WTC11 (cell line): ENCODE data around the gene TTLL10. TPM values are rescaled to one million over a fixed set of nuclear protein-coding genes. Genes with fewer than 3 reads are reported as not detected.

Source experiments
- ATAC-seq: fragments of 200-7000 bp; cut with Tn5 transposase; 2 replicates; pipeline ENCODE4 v1.10.0; 2021; ENCODE audit warnings: mild to moderate bottlenecking, moderate library complexity
- CTCF ChIA-PET: fragments of 300-600 bp; sonication (Branson Sonifier 250); formaldehyde crosslinking; loops from one replicate; lab custom pipeline; 2021; ENCODE audit warnings: antibody characterized with exemption; lab: Charles Lee
- POLR2A ChIA-PET: fragments of 350-600 bp; sonication (Branson Sonifier 250); formaldehyde crosslinking; loops from one replicate; lab custom pipeline; 2021; ENCODE audit warnings: antibody characterized with exemption; lab: Charles Lee
- DNase-seq: peaks from one replicate; pipeline ENCODE4 v3.0.0; 2021; ENCODE audit warnings: low spot score
- H3K27ac Mint-ChIP-seq: 2 replicates; pipeline ENCODE4 v1.8.0; 2021; ENCODE audit warnings: mixed read lengths
- H3K27me3 Mint-ChIP-seq: 2 replicates; pipeline ENCODE4 v1.8.0; 2021; ENCODE audit warnings: low read depth, mild to moderate bottlenecking, moderate library complexity, mixed read lengths
- H3K36me3 Mint-ChIP-seq: 2 replicates; pipeline ENCODE4 v1.8.0; 2021; ENCODE audit warnings: mixed read lengths
- H3K4me1 Mint-ChIP-seq: 2 replicates; pipeline ENCODE4 v1.8.0; 2022; ENCODE audit warnings: mixed read lengths
- H3K4me3 Mint-ChIP-seq: 2 replicates; pipeline ENCODE4 v1.8.0; 2021; ENCODE audit warnings: mild to moderate bottlenecking, moderate library complexity, mixed read lengths
- H3K9me3 Mint-ChIP-seq: 2 replicates; pipeline ENCODE4 v1.8.0; 2021; ENCODE audit warnings: mixed read lengths
- ATF3 ChIP-seq: sonication (generic); formaldehyde crosslinking; conservative IDR thresholded peaks from 2 replicates; pipeline ENCODE4 v1.8.1; 2022; ENCODE audit warnings: mild to moderate bottlenecking, missing genetic modification reagents
- CDX4 ChIP-seq: fragments of 250-450 bp; sonication (Bioruptor Pico); IDR thresholded peaks from 2 replicates; pipeline ENCODE4 v1.9.0; 2021; ENCODE audit warnings: moderate library complexity, mild to moderate bottlenecking, inconsistent platforms, borderline replicate concordance
- CTCF ChIP-seq: fragments of 200-600 bp; IDR thresholded peaks from 2 replicates; pipeline ENCODE4 v1.8.0; 2022; ENCODE audit warnings: antibody characterized with exemption
- MAX ChIP-seq: sonication (generic); formaldehyde crosslinking; IDR thresholded peaks from 2 replicates; pipeline ENCODE4 v1.8.0; 2022; ENCODE audit warnings: mild to moderate bottlenecking, missing genetic modification reagents
- MYBL2 ChIP-seq: sonication (generic); formaldehyde crosslinking; IDR thresholded peaks from 2 replicates; pipeline ENCODE4 v1.8.1; 2023; ENCODE audit warnings: mild to moderate bottlenecking, moderate library complexity, missing genetic modification reagents
- NFATC4 ChIP-seq: fragments of 250-450 bp; sonication (Bioruptor Pico); IDR thresholded peaks from 2 replicates; pipeline ENCODE4 v1.9.0; 2021; ENCODE audit warnings: mild to moderate bottlenecking
- NFE2L1 ChIP-seq: sonication (generic); formaldehyde crosslinking; IDR thresholded peaks from 2 replicates; pipeline ENCODE4 v1.8.1; 2023; ENCODE audit warnings: missing genetic modification reagents
- NR1H2 ChIP-seq: sonication (generic); formaldehyde crosslinking; IDR thresholded peaks from 2 replicates; pipeline ENCODE4 v1.9.0; 2021; ENCODE audit warnings: mild to moderate bottlenecking, moderate library complexity, missing genetic modification reagents
- NR3C1 ChIP-seq: sonication (generic); formaldehyde crosslinking; conservative IDR thresholded peaks from 2 replicates; pipeline ENCODE4 v1.8.1; 2023; ENCODE audit warnings: low read depth, mild to moderate bottlenecking, missing genetic modification reagents
- PRRX2 ChIP-seq: fragments of 250-450 bp; sonication (Bioruptor Pico); IDR thresholded peaks from 2 replicates; pipeline ENCODE4 v1.8.0; 2021; ENCODE audit warnings: mild to moderate bottlenecking
- RORB ChIP-seq: fragments of 250-450 bp; sonication (Bioruptor Pico); IDR thresholded peaks from 2 replicates; pipeline ENCODE4 v1.9.0; 2021; ENCODE audit warnings: mild to moderate bottlenecking
- SMAD3 ChIP-seq: sonication (generic); formaldehyde crosslinking; IDR thresholded peaks from 2 replicates; pipeline ENCODE4 v1.8.0; 2022; ENCODE audit warnings: missing genetic modification reagents, mild to moderate bottlenecking, borderline replicate concordance
- SMAD4 ChIP-seq: sonication (generic); formaldehyde crosslinking; IDR thresholded peaks from 2 replicates; pipeline ENCODE4 v1.8.0; 2022; ENCODE audit warnings: mild to moderate bottlenecking, missing genetic modification reagents
- SOX15 ChIP-seq: fragments of 250-450 bp; sonication (Bioruptor Pico); IDR thresholded peaks from 2 replicates; pipeline ENCODE4 v1.9.0; 2021; ENCODE audit warnings: mild to moderate bottlenecking
- TEAD4 ChIP-seq: sonication (generic); formaldehyde crosslinking; IDR thresholded peaks from 2 replicates; pipeline ENCODE4 v1.8.0; 2022; ENCODE audit warnings: mild to moderate bottlenecking, missing genetic modification reagents
- ZBTB43 ChIP-seq: sonication (generic); formaldehyde crosslinking; IDR thresholded peaks from 2 replicates; pipeline ENCODE4 v1.8.1; 2023; ENCODE audit warnings: mild to moderate bottlenecking, missing genetic modification reagents
- ZNF121 ChIP-seq: sonication (generic); formaldehyde crosslinking; IDR thresholded peaks from 2 replicates; pipeline ENCODE4 v1.8.0; 2023; ENCODE audit warnings: missing genetic modification reagents
- ZNF219 ChIP-seq: sonication (generic); formaldehyde crosslinking; IDR thresholded peaks from 2 replicates; pipeline ENCODE4 v1.8.0; 2023; ENCODE audit warnings: missing genetic modification reagents, mild to moderate bottlenecking, borderline replicate concordance
- ZNF425 ChIP-seq: fragments of 250-450 bp; sonication (Bioruptor Pico); conservative IDR thresholded peaks from 2 replicates; pipeline ENCODE4 v1.9.0; 2021; ENCODE audit warnings: mild to moderate bottlenecking
- total RNA-seq: library from RNA; stranded (reverse); gene quantifications from 3 replicates; pipeline ENCODE4 v1.2.3, GENCODE V29; 2021
- TF ChIP-seq, protein P1 (sequence below): sonication (generic); formaldehyde crosslinking; IDR thresholded peaks from 2 replicates; pipeline ENCODE4 v1.8.1; 2022; ENCODE audit warnings: missing genetic modification reagents, borderline replicate concordance

Gene TTLL10
- total RNA-seq, 1 experiment from 2014 or later, result 1.1 TPM

GRCh38 chr1:1134300-1134970, 39.2 kb upstream of the TTLL10 start:
- ChIA-PET CTCF (no interaction called here), POLR2A (no interaction called here)
- H3K36me3 Mint-ChIP-seq, result no peaks in the 10 kb centered on the region
- DNase-seq (no peak), ATAC-seq (no peak)
- no peak overlapping the region for H3K27ac Mint-ChIP-seq
- no peaks in the 10 kb centered on the region for H3K9me3 Mint-ChIP-seq
- no peak for TF ChIP-seq CTCF
- no peak for TF ChIP-seq RORB (CRISPR knock-in tag)
- no peak for TF ChIP-seq ZNF425 (CRISPR knock-in tag)
- no peak for TF ChIP-seq MAX (CRISPR knock-in tag)
- TF ChIP-seq NR3C1, result no peak
- TF ChIP-seq NFATC4 (CRISPR knock-in tag), result no peak
- TF ChIP-seq CDX4 (CRISPR knock-in tag), result no peak
- TF ChIP-seq MYBL2, result no peak
- no peak for TF ChIP-seq ZBTB43 (CRISPR knock-in tag)
- TF ChIP-seq ZNF121 (CRISPR knock-in tag), result no peak
- TF ChIP-seq ZNF219, result no peak
- no peak for TF ChIP-seq SOX15 (CRISPR knock-in tag)
- no peak for TF ChIP-seq PRRX2 (CRISPR knock-in tag)
- no peak for TF ChIP-seq NR1H2 (CRISPR knock-in tag)
- no peak for TF ChIP-seq SMAD3 (CRISPR knock-in tag)
- no peak for TF ChIP-seq ATF3 (CRISPR knock-in tag)
- TF ChIP-seq, protein P1, sequence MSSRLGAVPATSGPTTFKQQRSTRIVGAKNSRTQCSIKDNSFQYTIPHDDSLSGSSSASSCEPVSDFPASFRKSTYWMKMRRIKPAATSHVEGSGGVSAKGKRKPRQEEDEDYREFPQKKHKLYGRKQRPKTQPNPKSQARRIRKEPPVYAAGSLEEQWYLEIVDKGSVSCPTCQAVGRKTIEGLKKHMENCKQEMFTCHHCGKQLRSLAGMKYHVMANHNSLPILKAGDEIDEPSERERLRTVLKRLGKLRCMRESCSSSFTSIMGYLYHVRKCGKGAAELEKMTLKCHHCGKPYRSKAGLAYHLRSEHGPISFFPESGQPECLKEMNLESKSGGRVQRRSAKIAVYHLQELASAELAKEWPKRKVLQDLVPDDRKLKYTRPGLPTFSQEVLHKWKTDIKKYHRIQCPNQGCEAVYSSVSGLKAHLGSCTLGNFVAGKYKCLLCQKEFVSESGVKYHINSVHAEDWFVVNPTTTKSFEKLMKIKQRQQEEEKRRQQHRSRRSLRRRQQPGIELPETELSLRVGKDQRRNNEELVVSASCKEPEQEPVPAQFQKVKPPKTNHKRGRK (CRISPR knock-in tag), result no peak
- no peak for TF ChIP-seq SMAD4
- no peak for TF ChIP-seq TEAD4 (CRISPR knock-in tag)
- no peak for TF ChIP-seq NFE2L1 (CRISPR knock-in tag)
- no peak overlapping the region for H3K4me3 Mint-ChIP-seq
- peaks cover 6% of the 10 kb centered on the region for H3K4me1 Mint-ChIP-seq
- no peaks in the 10 kb centered on the region; the same call in 1 of the 2 replicates for H3K27me3 Mint-ChIP-seq
